GM12864 (cell line): ENCODE data around the gene ATP8B4.
"Not testable (repeated sequence)": the region's sequence is repeated elsewhere in the genome, so short reads cannot be mapped to it uniquely, and the experiment has no call there.

Experiments
- DNase-seq: peaks from one replicate; pipeline ENCODE4 v3.0.0-alpha.2; 2011; ENCODE audit warnings: low read depth
- H3K4me3 ChIP-seq: 2 replicates; pipeline ENCODE4 v1.5.1; 2011; ENCODE audit warnings: mild to moderate bottlenecking, low read depth, low read length, control low read depth
- CTCF ChIP-seq: IDR thresholded peaks from 2 replicates; pipeline ENCODE4 v1.5.1; 2011; ENCODE audit warnings: low read depth, mild to moderate bottlenecking, moderate library complexity, low read length, control low read depth, inconsistent platforms; ENCODE audit errors: missing control alignments

Gene ATP8B4

DNA sequence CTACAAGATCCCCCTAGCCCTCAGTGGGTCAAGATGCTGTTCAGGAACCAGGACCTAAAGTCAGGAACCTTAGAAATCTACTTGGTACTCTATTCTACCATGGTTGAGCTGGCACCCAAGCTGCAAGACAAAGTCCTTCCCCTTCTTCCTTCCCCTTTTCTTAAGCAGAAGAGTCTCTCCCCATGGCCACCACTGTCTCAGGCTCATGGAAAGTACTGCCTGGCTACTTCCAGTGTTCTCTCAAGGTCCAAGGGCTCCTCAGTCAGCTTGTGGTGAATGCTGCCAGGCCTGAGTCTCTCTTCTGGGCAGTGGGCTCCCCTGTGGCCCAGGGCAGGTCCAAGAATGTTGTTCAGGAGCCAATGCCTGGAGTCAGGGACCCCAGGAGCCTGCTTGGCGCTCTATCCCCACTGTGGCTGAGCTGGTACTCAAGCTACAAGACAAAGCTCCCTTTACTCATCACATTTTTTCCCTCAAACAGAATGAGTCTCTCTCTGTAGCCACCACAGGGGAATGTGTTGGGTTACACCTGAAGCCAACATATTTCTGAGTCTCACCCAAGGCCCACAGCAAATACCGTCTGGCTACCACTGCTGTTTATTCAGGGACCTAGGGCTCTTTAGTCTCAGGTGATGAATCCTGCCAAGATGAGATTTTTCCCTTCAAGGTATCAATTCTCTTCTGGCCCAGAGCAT lies 44.8 kb upstream of the ATP8B4 start:
- no peak for DNase-seq
- no peak overlapping the region for H3K4me3 ChIP-seq

GRCh38 chr15:50162969-50163718 lies 44.1 kb upstream of the ATP8B4 start:
- DNase-seq: no peak
- no peak for TF ChIP-seq CTCF
- no peak overlapping the region for H3K4me3 ChIP-seq

More for the DNA sequence above, 44.8 kb upstream of the ATP8B4 start:
- no peak for TF ChIP-seq CTCF

DNA sequence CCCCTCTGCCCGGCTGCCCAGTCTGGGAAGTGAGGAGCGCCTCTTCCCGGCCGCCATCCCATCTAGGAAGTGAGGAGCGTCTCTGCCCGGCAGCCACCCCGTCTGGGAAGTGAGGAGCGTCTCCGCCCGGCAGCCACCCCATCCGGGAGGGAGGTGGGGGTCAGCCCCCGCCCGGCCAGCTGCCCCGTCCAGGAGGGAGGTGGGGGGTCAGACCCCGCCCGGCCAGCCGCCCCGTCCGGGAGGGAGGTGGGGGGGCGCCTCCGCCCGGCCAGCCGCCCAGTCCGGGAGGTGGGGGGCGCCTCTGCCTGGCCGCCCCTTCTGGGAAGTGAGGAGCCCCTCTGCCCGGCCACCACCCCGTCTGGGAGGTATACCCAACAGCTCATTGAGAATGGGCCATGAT lies 39.2 kb upstream of the ATP8B4 start:
- not testable (repeated sequence) for DNase-seq, H3K4me3 ChIP-seq

- TF ChIP-seq CTCF: no peak
- DNase-seq: no peak
- no peak overlapping the region for H3K4me3 ChIP-seq
Measured at GRCh38 chr15:50151476-50151875, 32.4 kb upstream of the ATP8B4 start.

DNA sequence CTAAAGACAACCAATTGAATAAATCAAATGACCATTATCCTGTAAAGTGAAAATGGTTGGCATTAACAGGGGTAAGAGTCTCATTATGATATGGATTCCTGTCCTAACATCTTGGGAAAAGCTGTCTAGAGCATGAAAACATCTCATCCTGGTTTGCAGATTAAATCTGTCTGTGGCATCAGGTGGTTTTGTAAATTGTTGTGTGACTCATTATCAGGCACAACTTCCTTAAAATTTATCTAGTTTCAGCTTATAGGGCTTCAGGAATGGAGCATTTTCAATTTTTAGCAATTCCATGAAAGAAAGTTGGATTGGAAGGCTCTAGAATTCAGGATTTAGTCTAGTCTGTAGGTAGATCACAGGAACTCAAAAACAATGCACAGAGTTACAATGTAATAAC lies 31.8 kb upstream of the ATP8B4 start:
- no peak for DNase-seq
- no peak overlapping the region for H3K4me3 ChIP-seq
- TF ChIP-seq CTCF: no peak

- TF ChIP-seq CTCF: no peak
- H3K4me3 ChIP-seq: no peak overlapping the region
- no peak for DNase-seq
Measured at GRCh38 chr15:50150349-50150748, 31.3 kb upstream of the ATP8B4 start.

- no peak for DNase-seq
- TF ChIP-seq CTCF: no peak
- H3K4me3 ChIP-seq: no peak overlapping the region
Measured at GRCh38 chr15:50149090-50149489, 30.1 kb upstream of the ATP8B4 start.
